Activated T-cell treated with anti-CD3 and anti-CD28 coated beads, Interleukin-2, amount 50 U/mL, for 72 hours (primary cell): Measurements from ENCODE around the gene PPARD. TPM values are rescaled to one million over a fixed set of nuclear protein-coding genes. Genes with fewer than 3 reads are reported as not detected.

ENCODE experiments used
- ATAC-seq, 2 donors: fragments of 150-1000 bp; cut with Tn5 transposase; replicated peaks in 1 of 2; 2 replicates each; pipeline ENCODE4 v1.10.0; 2021; ENCODE audit warnings: moderate library complexity in 2 of 2, mild to moderate bottlenecking in 1 of 2
- DNase-seq, 2 donors: peaks; one replicate each; pipeline ENCODE4 v3.0.0; 2021 to 2022; ENCODE audit warnings: mixed read lengths in 1 of 2
- H3K27ac Mint-ChIP-seq: one replicate; pipeline ENCODE4 v1.8.0; 2022; ENCODE audit warnings: mild to moderate bottlenecking, moderate library complexity, mixed read lengths
- H3K27me3 Mint-ChIP-seq: one replicate; pipeline ENCODE4 v1.8.0; 2022; ENCODE audit warnings: low read depth, mixed read lengths
- H3K36me3 Mint-ChIP-seq, 2 donors: one replicate each; pipeline ENCODE4 v1.8.0; 2022; ENCODE audit warnings: mixed read lengths in 2 of 2, mild to moderate bottlenecking in 1 of 2; ENCODE audit not compliant: insufficient read depth in 2 of 2
- H3K4me1 Mint-ChIP-seq: one replicate; pipeline ENCODE4 v1.8.0; 2022; ENCODE audit warnings: low read depth, mixed read lengths
- H3K4me3 Mint-ChIP-seq, 2 donors: one replicate each; pipeline ENCODE4 v1.8.0; 2022; ENCODE audit warnings: mild to moderate bottlenecking in 2 of 2, mixed read lengths in 2 of 2, moderate library complexity in 2 of 2
- H3K9me3 Mint-ChIP-seq, 2 donors: one replicate each; pipeline ENCODE4 v1.8.0; 2022; ENCODE audit warnings: mixed read lengths in 2 of 2
- total RNA-seq, 2 donors: library from RNA; stranded (reverse); gene quantifications; one replicate each; pipeline ENCODE4 v1.2.3, GENCODE V29; 2022

Gene PPARD
- total RNA-seq, 2 donors from 2014 or later = 24.1 to 27.9 TPM

DNA sequence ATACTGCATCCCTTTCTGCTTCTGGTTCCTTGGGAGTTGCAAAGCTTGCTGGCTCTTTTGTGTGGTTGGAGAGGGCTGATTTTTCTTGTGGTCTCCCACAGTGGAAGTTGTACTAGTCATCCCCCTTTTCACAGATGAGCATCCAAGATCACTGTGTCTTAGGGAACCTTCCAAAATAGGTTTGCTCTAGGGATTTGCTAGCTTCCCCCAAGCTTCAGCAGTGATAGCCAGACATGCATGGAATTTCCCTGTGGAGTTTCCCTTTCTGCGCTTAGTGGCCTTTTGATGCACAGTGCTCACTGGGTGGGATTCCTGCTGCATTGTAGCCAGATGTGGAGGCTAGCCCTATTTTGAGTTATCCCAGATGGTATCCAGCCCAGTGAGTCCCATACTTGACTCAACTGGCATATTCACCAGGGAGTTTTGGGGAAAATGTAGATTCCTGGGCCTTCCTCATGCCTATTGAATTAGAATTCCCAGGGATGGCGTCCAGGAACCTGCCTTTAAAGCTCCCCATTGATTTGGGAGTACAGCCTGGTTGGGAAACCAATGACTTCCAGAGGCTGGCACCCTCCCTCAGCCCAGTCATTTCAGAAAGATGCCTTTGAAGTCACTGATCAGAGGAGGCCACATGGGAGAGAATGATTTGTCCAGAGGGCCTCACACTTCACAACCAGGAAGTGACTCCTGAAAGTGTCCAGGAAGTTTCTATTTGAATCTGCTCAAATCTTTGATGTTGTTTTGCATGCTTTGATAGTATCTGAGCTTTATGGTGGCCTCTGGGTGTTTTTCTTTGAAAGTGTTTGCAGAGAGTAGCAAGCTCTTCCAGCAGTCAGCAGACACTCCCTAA is 25.9 kb downstream of the PPARD start:
- peak overlapping the region; percentile 87 for H3K27ac Mint-ChIP-seq
- DNase-seq (peak; percentile 54 to 63), ATAC-seq (peak; percentile 78 to 81)
- peaks cover 54% of the 10 kb centered on the region for H3K4me1 Mint-ChIP-seq
- peaks cover 3 to 4% of the 10 kb centered on the region in 2 donors for H3K36me3 Mint-ChIP-seq
- H3K27me3 Mint-ChIP-seq = no peaks in the 10 kb centered on the region
- peak overlapping the region; percentile 74 to 78 for H3K4me3 Mint-ChIP-seq
- H3K9me3 Mint-ChIP-seq = no peaks in the 10 kb centered on the region

DNA sequence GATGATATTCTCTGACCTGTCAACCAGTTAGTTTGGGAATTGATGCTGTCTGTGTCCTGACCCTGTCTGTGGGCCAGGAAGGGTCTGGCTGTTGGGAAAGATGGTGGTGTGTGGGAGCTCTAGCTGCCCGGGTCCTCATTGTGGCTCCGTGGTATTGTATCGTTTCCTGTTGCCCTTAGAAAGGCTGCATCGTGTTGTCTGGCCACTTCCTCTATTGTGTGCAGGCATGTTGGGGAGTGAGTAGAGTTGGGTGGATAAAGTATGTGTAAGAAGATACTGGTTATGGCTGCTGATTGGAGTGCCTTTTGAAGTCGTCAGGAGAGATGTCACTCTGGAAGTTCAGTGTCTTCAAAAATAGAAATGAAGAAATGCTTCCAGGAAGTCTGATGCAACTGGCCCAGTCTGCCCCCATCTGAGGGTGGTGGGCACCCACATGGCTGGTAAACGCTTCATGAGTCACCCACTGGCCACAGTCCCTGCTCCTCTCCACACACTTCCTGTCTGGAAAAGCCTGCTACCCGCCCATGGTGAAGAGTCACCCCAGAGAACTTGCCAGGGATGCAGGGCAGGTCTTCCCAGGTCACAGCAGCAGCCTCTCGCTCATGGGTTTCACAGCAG is 27.9 kb downstream of the PPARD start:
- Mint-ChIP-seq H3K27me3 (no peaks in the 10 kb centered on the region), H3K4me3 (peak overlapping the region; percentile 74 to 78), H3K27ac (peak overlapping the region; percentile 87), H3K4me1 (peaks cover 54% of the 10 kb centered on the region), H3K36me3 (peaks cover 3 to 4% of the 10 kb centered on the region in 2 donors), H3K9me3 (no peaks in the 10 kb centered on the region)
- DNase-seq (peak; percentile 58 to 60), ATAC-seq (peak; percentile 68 to 75)

DNA sequence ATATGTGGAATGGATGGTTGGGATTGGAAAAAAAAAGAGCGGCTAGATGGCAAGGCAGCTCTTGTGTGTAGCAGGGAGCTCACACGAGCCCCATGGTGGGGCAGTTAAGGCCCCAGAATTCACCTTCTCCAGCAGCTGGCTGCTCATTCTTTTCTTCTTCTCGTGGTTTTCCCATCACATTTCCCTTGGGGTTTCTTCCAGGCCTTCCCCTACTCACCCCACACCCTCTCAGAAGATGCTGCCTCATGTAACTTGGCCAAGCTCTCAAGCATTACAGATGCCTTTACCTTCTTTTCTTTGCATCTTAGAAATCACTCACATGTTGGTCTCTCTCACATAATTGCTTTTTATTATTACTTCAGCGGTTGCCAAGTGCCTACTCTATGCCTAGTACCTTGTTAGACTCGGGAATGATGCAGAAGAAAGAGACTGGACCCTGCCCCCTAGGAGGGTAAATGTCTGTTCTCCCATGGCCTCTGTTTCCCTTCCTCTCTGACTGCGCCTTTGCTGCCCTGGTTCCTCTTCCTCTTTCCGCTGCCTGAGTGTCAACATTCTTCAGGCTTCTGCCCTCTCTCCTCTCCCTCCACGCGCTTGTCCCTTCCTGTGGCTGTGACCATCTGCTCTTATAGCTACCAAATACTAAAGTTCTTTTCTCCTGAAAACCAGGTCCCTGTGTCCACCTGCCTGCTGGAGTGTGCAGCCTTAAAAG is 28.6 kb downstream of the PPARD start:
- ATAC-seq = no peak
- peaks cover 3 to 4% of the 10 kb centered on the region in 2 donors for H3K36me3 Mint-ChIP-seq
- H3K9me3 Mint-ChIP-seq = no peaks in the 10 kb centered on the region
- H3K4me1 Mint-ChIP-seq = peaks cover 47% of the 10 kb centered on the region
- no peaks in the 10 kb centered on the region for H3K27me3 Mint-ChIP-seq
- peak overlapping the region; percentile 74 to 78 for H3K4me3 Mint-ChIP-seq
- DNase-seq = no peak
- H3K27ac Mint-ChIP-seq = peak overlapping the region; percentile 87

DNA sequence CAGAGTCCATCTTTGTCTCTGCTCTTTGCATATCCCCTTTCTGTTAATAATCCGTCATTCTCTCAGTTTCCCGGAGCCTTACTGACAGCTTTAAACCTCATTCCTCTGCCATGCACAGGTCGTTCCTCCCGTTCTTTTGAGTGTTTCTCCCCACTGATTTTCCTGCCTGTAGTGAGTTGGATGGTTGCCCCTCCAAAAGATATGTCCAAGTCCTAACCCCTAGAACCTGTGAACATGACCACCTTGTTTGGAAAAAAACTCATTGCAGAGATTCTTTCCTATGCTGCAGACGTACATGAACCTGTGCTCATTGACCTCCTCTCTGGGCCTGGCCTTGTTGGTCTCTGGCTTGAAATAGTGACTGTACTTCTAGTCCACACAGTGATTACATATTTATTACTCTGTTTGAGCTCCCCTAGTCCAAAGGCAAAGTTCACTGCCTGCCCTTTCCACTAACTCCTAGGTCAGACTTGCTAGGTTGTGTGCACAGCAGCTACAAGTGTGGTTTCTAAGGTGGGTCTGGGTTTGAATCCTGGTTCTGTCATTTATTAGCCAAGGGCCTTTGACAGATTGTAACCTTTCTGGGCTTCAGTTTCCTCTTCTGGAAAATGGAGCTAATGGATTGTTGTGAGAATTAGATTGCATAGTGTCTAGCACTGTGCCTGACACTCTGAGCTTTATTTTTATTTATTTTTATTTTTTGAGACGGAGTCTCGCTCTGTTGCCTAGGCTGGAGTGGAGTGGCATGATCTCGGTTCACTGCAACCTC is 29.3 kb downstream of the PPARD start:
- H3K4me3 Mint-ChIP-seq = peak overlapping the region; percentile 74 to 78
- no peak for ATAC-seq
- H3K9me3 Mint-ChIP-seq = no peaks in the 10 kb centered on the region
- H3K27me3 Mint-ChIP-seq = no peaks in the 10 kb centered on the region
- no peak for DNase-seq
- H3K27ac Mint-ChIP-seq = peak overlapping the region; percentile 87
- H3K36me3 Mint-ChIP-seq = peaks cover 3 to 4% of the 10 kb centered on the region in 2 donors
- H3K4me1 Mint-ChIP-seq = peaks cover 51% of the 10 kb centered on the region

DNA sequence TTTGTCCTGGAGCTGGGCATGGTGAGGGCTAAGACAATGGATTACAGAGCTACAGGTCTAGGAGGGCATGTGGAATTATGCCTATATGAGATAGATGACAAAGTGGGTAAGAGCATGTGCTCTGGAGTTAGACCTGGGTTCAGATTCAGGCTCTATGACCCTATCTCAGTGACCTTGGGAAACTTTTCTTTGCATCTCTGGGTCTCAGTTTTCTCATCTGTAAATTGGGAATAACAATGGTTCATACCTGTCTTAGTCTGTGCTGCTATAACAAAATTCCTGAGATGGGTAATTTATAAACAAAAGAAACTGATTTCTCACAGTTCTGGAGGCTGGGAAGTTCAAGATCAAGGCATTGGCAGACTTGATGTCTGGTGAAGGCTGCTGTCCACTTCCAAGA is 30.3 kb downstream of the PPARD start:
- Mint-ChIP-seq H3K27me3 (no peaks in the 10 kb centered on the region), H3K4me1 (peaks cover 48% of the 10 kb centered on the region), H3K36me3 (peaks cover 0 to 3% of the 10 kb centered on the region in 2 donors), H3K9me3 (no peaks in the 10 kb centered on the region), H3K27ac (no peak overlapping the region), H3K4me3 (no peak overlapping the region)
- no peak for DNase-seq
- no peak for ATAC-seq

DNA sequence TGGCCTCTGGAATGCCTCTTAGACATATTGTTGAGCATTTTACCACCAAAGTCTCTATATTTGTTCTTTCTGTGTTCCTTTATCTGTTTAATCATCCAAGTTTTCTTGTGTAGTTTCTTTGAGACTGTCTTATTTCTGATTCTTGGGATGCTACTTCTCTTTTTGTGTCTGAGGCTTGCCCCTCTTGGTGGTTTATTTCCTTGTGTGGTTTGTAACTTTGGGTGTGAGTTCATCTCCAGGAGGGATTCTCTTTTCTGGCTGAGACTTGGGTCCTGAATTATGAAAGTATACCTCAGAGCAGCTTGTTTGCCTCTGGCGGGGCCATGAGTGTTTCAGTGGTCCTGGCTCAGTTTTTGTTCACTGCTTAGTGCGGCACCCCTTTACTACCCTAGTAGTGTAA is 33.9 kb downstream of the PPARD start:
- H3K27ac Mint-ChIP-seq = peak overlapping the region; percentile 39
- H3K4me1 Mint-ChIP-seq = peaks cover 18% of the 10 kb centered on the region
- H3K36me3 Mint-ChIP-seq = peaks cover 0 to 4% of the 10 kb centered on the region in 2 donors
- H3K9me3 Mint-ChIP-seq = no peaks in the 10 kb centered on the region
- ATAC-seq (no peak), DNase-seq (no peak)
- no peaks in the 10 kb centered on the region for H3K27me3 Mint-ChIP-seq
- no peak overlapping the region for H3K4me3 Mint-ChIP-seq

DNA sequence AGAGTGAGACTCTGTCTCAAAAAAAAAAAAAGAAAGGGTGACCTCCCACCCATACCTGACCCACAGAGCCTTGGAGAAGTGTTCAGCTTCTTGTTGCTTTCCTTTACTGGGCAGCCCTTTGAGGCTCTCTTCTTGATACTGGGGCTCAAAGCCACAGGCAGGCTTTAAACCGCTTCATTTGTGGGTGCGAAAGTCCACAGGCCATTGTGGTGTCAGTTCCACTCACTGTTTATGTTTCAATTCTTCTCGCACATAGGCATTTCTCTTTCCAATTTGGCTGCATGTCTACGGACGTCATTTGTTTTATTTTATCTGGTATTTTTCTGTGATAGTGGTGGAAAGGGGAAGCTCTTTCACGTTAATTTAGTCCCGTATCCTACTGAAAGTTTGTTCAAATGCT is 34.6 kb downstream of the PPARD start:
- Mint-ChIP-seq H3K9me3 (no peaks in the 10 kb centered on the region), H3K4me3 (no peak overlapping the region), H3K36me3 (peaks cover 0 to 4% of the 10 kb centered on the region in 2 donors), H3K4me1 (peaks cover 13% of the 10 kb centered on the region), H3K27ac (peak overlapping the region; percentile 29), H3K27me3 (no peaks in the 10 kb centered on the region)
- ATAC-seq = no peak
- no peak for DNase-seq

DNA sequence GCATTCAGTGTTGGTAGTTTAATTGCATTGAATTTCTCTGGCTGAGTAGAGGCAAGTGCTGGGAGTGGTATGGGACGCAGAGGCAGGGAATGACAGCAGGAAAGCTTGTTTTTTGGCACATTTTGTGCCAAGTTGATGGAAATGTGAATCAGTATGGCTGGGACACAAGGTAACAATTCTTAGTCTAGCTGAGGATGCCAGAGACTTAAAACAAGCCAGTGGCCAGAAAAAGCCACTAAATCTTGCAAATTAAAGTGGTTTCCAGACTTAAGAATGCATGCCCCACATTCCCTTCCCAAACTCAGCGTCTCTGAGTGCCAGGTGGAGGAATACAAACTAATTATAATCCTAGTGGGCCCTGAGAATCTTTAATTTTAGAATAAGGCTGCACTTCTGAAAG is 35.9 kb downstream of the PPARD start:
- no peak overlapping the region for H3K4me3 Mint-ChIP-seq
- H3K36me3 Mint-ChIP-seq = peaks cover 2 to 7% of the 10 kb centered on the region in 2 donors
- H3K4me1 Mint-ChIP-seq = peaks cover 13% of the 10 kb centered on the region
- peaks cover 2% of the 10 kb centered on the region in 2 donors for H3K9me3 Mint-ChIP-seq
- no peak for DNase-seq
- no peak overlapping the region for H3K27ac Mint-ChIP-seq
- H3K27me3 Mint-ChIP-seq = no peaks in the 10 kb centered on the region
- no peak for ATAC-seq

DNA sequence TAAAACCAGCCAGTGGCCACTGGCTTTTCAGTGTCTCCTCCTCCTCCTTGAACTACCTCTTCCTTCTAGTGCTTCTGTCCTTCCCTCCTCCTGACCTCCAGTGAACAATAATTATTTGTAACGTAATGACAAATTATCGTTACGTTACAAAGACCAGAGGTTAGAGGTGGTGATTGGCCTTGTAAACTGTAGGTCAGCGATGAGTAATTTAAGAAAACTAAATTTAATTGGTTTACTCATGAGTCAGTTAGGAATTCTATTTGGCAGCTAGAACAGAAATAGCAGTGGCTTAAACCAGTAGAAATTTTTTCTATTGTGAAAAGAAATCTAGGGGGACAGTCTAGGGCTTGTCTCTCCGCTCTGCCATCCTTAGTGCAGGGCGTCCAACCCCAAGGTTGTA is 38.8 kb downstream of the PPARD start:
- no peak overlapping the region for H3K27ac Mint-ChIP-seq
- H3K4me3 Mint-ChIP-seq = no peak overlapping the region
- H3K36me3 Mint-ChIP-seq = peaks cover 2 to 7% of the 10 kb centered on the region in 2 donors
- H3K4me1 Mint-ChIP-seq = peaks cover 11% of the 10 kb centered on the region
- no peak for DNase-seq
- no peak for ATAC-seq
- H3K27me3 Mint-ChIP-seq = no peaks in the 10 kb centered on the region
- peaks cover 2% of the 10 kb centered on the region in 2 donors for H3K9me3 Mint-ChIP-seq

DNA sequence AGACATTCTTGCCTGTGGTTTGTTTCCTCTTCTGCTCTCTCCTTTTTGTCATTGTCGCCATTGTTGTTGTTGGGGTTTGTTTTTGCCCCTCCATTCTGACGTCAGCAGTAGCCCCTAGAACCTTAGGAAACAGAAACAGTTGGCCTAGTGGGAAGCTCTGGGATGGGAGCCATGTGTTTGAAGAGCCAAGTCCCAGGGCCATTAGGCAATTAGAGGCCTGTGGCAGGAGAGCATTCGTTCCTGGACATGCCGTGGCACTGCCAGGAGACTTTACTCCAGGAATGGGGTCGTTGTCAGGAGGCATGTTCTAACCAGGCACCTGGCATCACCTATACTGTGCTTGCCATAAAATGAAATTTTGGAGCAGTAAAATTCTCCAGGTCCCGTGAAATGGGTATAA is 39.7 kb downstream of the PPARD start:
- no peak for DNase-seq
- Mint-ChIP-seq H3K27me3 (no peaks in the 10 kb centered on the region), H3K4me1 (peaks cover 6% of the 10 kb centered on the region), H3K36me3 (peaks cover 2 to 7% of the 10 kb centered on the region in 2 donors), H3K27ac (no peak overlapping the region), H3K9me3 (peaks cover 2% of the 10 kb centered on the region in 2 donors), H3K4me3 (no peak overlapping the region)
- no peak for ATAC-seq

DNA sequence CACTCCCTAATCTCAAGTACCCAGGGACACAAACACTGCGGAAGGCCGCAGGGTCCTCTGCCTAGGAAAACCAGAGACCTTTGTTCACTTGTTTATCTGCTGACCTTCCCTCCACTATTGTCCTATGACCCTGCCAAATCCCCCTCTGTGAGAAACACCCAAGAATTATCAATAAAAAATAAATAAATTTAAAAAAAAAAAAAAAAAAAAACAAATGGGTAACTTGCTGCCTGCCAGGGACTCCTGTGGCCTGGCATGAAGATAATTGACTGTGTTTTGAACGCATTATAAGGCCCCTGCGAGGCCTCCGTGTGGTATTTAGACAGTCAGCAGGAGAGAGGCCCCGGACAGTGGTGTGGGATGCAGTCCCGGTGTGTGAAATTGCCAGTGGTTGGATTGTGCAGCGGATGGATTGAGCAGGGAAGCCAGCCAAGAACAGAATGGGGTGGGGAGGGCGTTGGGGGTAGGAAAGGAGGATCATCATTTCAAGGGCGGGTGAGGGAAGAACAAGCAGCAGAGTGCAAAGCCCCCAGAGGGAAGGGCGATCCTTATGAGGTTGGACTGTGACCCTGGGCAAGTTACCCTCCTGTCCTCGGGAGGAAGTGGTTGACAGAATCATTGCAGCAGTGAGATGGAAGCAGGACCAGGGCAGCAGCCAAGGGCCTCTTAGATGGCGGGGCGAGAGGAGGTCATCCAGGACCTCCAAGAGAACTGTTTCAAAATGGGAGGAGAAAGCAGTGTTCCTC is 43.3 kb downstream of the PPARD start:
- Mint-ChIP-seq H3K36me3 (peaks cover 2 to 7% of the 10 kb centered on the region in 2 donors), H3K4me1 (peaks cover 33% of the 10 kb centered on the region), H3K9me3 (peaks cover 2% of the 10 kb centered on the region in 2 donors), H3K4me3 (no peak overlapping the region), H3K27me3 (no peaks in the 10 kb centered on the region), H3K27ac (no peak overlapping the region)
- DNase-seq (no peak), ATAC-seq (no peak)

DNA sequence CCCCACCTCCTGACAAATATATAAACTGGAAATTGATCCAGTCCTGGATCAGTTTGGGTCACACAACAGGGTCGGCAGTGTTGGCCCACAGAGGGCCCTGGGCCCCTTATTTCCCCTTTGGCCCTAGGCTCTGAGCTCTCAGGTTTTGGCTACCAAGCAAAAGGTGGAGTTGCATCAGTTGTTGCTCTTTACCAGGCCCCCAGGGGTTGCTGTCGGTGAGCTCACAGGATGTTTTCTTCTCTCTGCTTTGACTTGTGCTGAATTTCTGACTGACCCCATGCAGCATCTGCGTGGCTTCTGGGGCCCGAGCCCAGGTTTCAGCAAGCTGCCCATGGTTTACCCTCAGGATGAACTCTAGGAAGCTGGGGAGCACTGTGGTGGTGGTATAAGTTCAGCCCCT is 44.6 kb downstream of the PPARD start:
- Mint-ChIP-seq H3K4me1 (peaks cover 37% of the 10 kb centered on the region), H3K9me3 (peaks cover 2% of the 10 kb centered on the region in 2 donors), H3K27me3 (no peaks in the 10 kb centered on the region), H3K36me3 (peaks cover 2 to 3% of the 10 kb centered on the region in 2 donors), H3K4me3 (no peak overlapping the region), H3K27ac (no peak overlapping the region)
- DNase-seq = peak in 1 of 2 donors; percentile 15
- peak in 1 of 2 donors; percentile 50 for ATAC-seq
